Astrocyte (in vitro differentiated cells and primary cell): ENCODE data around the gene PRKCB.

Source experiments
- CTCF ChIP-seq: IDR thresholded peaks from 2 replicates; pipeline ENCODE4 v1.5.1; 2011; ENCODE audit warnings: low read depth, mild to moderate bottlenecking, inconsistent platforms, low read length, moderate library complexity; ENCODE audit not compliant: insufficient read depth
- EZH2 ChIP-seq: IDR thresholded peaks from 2 replicates; pipeline ENCODE4 v1.6.1; 2012; ENCODE audit warnings: mild to moderate bottlenecking, low read length, inconsistent platforms; ENCODE audit not compliant: insufficient read depth

- no peak for TF ChIP-seq CTCF
- no peak for TF ChIP-seq EZH2
These were observed 119.3 kb downstream of the PRKCB start for GRCh38 chr16:23955088-23955487.
